SK-N-SH treated with all-trans-retinoic acid at 6 μM for 48 hours (cell line): ENCODE results near the gene IHH.
A peak's percentile ranks its signal among the peaks of the same experiment; 100 is the strongest.

Source experiments
- ATAC-seq: fragments of 200-7000 bp; cut with Tn5 transposase; 3 replicates; pipeline ENCODE4 v1.9.1; 2020; ENCODE audit warnings: mild to moderate bottlenecking, moderate library complexity
- ARNTL ChIP-seq: fragments of 450-650 bp; formaldehyde crosslinking; IDR thresholded peaks from 2 replicates; pipeline ENCODE4 v1.5.0; 2020; ENCODE audit warnings: low read depth, mild to moderate bottlenecking, moderate library complexity, borderline replicate concordance
- BACH2 ChIP-seq: fragments of 250-450 bp; sonication (Bioruptor Pico); IDR thresholded peaks from 2 replicates; pipeline ENCODE4 v1.9.0; 2021; ENCODE audit warnings: mild to moderate bottlenecking, borderline replicate concordance
- CREB5 ChIP-seq: fragments of 250-450 bp; sonication (Bioruptor Pico); IDR thresholded peaks from 2 replicates; pipeline ENCODE4 v1.5.1; 2020; ENCODE audit warnings: low read depth, mild to moderate bottlenecking, moderate library complexity
- CSDC2 ChIP-seq: fragments of 250-450 bp; sonication (Bioruptor Pico); IDR thresholded peaks from 2 replicates; pipeline ENCODE4 v1.5.0; 2020; ENCODE audit warnings: mild to moderate bottlenecking, moderate library complexity
- ESRRG ChIP-seq: fragments of 250-450 bp; sonication (Bioruptor Pico); IDR thresholded peaks from 2 replicates; pipeline ENCODE4 v1.6.1; 2021; ENCODE audit warnings: mild to moderate bottlenecking
- GLIS3 ChIP-seq: fragments of 250-450 bp; sonication (Bioruptor Pico); IDR thresholded peaks from 2 replicates; pipeline ENCODE4 v1.5.0; 2020; ENCODE audit warnings: mild to moderate bottlenecking, moderate library complexity
- ISL1 ChIP-seq: fragments of 250-450 bp; sonication (Bioruptor Pico); IDR thresholded peaks from 2 replicates; pipeline ENCODE4 v2.1.2; 2022; ENCODE audit warnings: mild to moderate bottlenecking, moderate library complexity
- OSR1 ChIP-seq: fragments of 250-450 bp; sonication (Bioruptor Pico); IDR thresholded peaks from 2 replicates; pipeline ENCODE4 v1.8.0; 2022; ENCODE audit warnings: moderate library complexity, mild to moderate bottlenecking, inconsistent platforms
- POU6F1 ChIP-seq: fragments of 250-450 bp; sonication (Bioruptor Pico); IDR thresholded peaks from 2 replicates; pipeline ENCODE4 v1.8.0; 2021; ENCODE audit warnings: low read depth, mild to moderate bottlenecking, moderate library complexity, borderline replicate concordance
- PPARA ChIP-seq: fragments of 250-450 bp; sonication (Bioruptor Pico); IDR thresholded peaks from 2 replicates; pipeline ENCODE4 v1.5.0; 2020; ENCODE audit warnings: mild to moderate bottlenecking, borderline replicate concordance
- RARB ChIP-seq: fragments of 250-450 bp; sonication (Bioruptor Pico); IDR thresholded peaks from 2 replicates; pipeline ENCODE4 v1.8.0; 2021; ENCODE audit warnings: mild to moderate bottlenecking, moderate library complexity
- TCF4 ChIP-seq: fragments of 250-450 bp; sonication (Bioruptor Pico); IDR thresholded peaks from 2 replicates; pipeline ENCODE4 v1.8.0; 2021; ENCODE audit warnings: mild to moderate bottlenecking, moderate library complexity, borderline replicate concordance
- TOX ChIP-seq: fragments of 250-450 bp; sonication (Bioruptor Pico); IDR thresholded peaks from 2 replicates; pipeline ENCODE4 v1.8.0; 2021; ENCODE audit warnings: mild to moderate bottlenecking, moderate library complexity, borderline replicate concordance
- TSHZ2 ChIP-seq: fragments of 250-450 bp; sonication (Bioruptor Pico); IDR thresholded peaks from 2 replicates; pipeline ENCODE4 v1.5.0; 2020; ENCODE audit warnings: mild to moderate bottlenecking, moderate library complexity
- ZC3H10 ChIP-seq: fragments of 250-450 bp; sonication (Bioruptor Pico); IDR thresholded peaks from 2 replicates; pipeline ENCODE4 v1.5.1; 2021; ENCODE audit warnings: mild to moderate bottlenecking, moderate library complexity
- ZFP3 ChIP-seq: fragments of 250-450 bp; sonication (Bioruptor Pico); IDR thresholded peaks from 2 replicates; pipeline ENCODE4 v1.5.0; 2020; ENCODE audit warnings: mild to moderate bottlenecking, moderate library complexity
- ZFP30 ChIP-seq: fragments of 450-650 bp; formaldehyde crosslinking; IDR thresholded peaks from 2 replicates; pipeline ENCODE4 v1.5.0; 2022; ENCODE audit warnings: mild to moderate bottlenecking, moderate library complexity
- ZNF565 ChIP-seq: fragments of 450-650 bp; formaldehyde crosslinking; conservative IDR thresholded peaks from 2 replicates; pipeline ENCODE4 v1.5.0; 2020; ENCODE audit warnings: low read depth, mild to moderate bottlenecking, moderate library complexity
- ZNF70 ChIP-seq: fragments of 450-650 bp; formaldehyde crosslinking; IDR thresholded peaks from 2 replicates; pipeline ENCODE4 v1.5.0; 2020; ENCODE audit warnings: mild to moderate bottlenecking, moderate library complexity
- ZNF8 ChIP-seq: fragments of 450-650 bp; formaldehyde crosslinking; IDR thresholded peaks from 2 replicates; pipeline ENCODE4 v1.5.0; 2020; ENCODE audit warnings: mild to moderate bottlenecking, moderate library complexity
- TF ChIP-seq, protein P1 (sequence below): fragments of 250-450 bp; sonication (Bioruptor Pico); IDR thresholded peaks from 2 replicates; pipeline ENCODE4 v1.5.1; 2021; ENCODE audit warnings: mild to moderate bottlenecking, moderate library complexity

The IHH gene

GRCh38 chr2:219017201-219017931 lies 43.4 kb downstream of the IHH start:
- TF ChIP-seq ZNF70 (CRISPR knock-in tag) (no peak), BACH2 (CRISPR knock-in tag) (no peak), OSR1 (CRISPR knock-in tag) (no peak)
- TF ChIP-seq, protein P1, sequence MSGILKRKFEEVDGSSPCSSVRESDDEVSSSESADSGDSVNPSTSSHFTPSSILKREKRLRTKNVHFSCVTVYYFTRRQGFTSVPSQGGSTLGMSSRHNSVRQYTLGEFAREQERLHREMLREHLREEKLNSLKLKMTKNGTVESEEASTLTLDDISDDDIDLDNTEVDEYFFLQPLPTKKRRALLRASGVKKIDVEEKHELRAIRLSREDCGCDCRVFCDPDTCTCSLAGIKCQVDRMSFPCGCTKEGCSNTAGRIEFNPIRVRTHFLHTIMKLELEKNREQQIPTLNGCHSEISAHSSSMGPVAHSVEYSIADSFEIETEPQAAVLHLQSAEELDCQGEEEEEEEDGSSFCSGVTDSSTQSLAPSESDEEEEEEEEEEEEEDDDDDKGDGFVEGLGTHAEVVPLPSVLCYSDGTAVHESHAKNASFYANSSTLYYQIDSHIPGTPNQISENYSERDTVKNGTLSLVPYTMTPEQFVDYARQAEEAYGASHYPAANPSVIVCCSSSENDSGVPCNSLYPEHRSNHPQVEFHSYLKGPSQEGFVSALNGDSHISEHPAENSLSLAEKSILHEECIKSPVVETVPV (CRISPR knock-in tag), result no peak
- no peak for ATAC-seq

DNA sequence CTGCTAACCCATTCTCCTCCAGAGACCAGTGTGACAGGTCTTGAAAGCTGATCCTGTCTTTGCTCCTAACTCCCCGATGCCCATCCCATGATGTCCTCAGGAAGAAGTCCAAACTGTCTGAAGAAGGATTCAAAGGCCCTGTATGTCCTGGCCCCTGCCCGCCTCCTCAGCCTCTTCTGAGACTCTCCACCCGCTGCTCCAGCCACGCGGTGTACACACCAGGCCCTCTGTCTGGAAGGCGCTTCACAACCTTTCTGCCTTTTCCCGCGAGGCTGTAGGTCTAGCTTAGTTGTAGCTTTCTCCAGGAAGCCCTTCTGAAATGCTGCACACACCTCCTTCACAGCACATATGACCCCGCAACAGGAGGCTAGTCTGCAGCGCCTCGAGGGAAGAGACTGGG lies 44.0 kb downstream of the IHH start:
- TF ChIP-seq OSR1 (CRISPR knock-in tag) (no peak), ESRRG (CRISPR knock-in tag) (no peak), TCF4 (no peak), ZNF565 (CRISPR knock-in tag) (no peak), ISL1 (CRISPR knock-in tag) (no peak), ZNF70 (CRISPR knock-in tag) (no peak)
- ATAC-seq, result no peak

- TF ChIP-seq ZFP30 (CRISPR knock-in tag), result no peak
- TF ChIP-seq ISL1 (CRISPR knock-in tag), result no peak
Measured at GRCh38 chr2:219010873-219011272, 49.8 kb downstream of the IHH start.

DNA sequence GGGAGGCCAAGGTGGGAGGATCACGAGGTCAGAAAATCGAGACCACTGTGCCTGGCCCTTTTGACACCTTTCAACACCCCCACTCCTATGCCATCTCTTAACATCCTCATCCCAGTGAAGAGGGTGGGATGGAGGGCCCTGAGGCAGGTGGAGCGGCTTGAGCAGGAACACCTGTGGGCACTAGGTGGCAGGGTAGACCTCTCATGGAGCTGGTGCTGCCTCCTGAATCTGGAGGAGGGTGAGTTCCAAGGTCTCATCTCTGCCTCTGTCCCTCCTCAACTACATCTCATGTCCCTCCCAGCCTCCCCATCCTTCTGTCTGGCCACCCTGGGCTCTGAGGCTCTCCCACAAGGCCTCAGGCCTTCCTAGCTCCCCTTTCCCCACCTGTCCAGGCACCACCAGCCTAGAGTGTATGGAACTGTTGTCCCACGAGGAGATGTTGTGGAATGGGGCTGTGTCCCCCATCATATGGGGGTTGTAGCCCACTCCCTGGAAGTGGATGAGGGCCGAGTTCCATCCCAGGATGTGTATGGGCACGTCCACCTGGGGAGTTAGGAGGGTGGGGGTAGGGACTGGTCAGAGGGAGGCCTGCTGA lies 50.5 kb downstream of the IHH start:
- ATAC-seq, result peak; percentile 71
- TF ChIP-seq ZNF70 (CRISPR knock-in tag) (no peak), CSDC2 (no peak), GLIS3 (CRISPR knock-in tag) (no peak), ZC3H10 (no peak), ARNTL (no peak), ZFP30 (CRISPR knock-in tag) (no peak), TOX (CRISPR knock-in tag) (no peak), ESRRG (CRISPR knock-in tag) (no peak), ZFP3 (CRISPR knock-in tag) (no peak), ZNF8 (CRISPR knock-in tag) (no peak), TCF4 (no peak), POU6F1 (CRISPR knock-in tag) (no peak), TSHZ2 (CRISPR knock-in tag) (no peak), PPARA (CRISPR knock-in tag) (no peak), CREB5 (CRISPR knock-in tag) (no peak), OSR1 (CRISPR knock-in tag) (no peak), RARB (no peak)
- TF ChIP-seq, protein P1 (CRISPR knock-in tag), result no peak

More at GRCh38 chr2:219010873-219011272, 49.8 kb downstream of the IHH start:
- no peak for ATAC-seq
